ENCODE data around the gene CMKLR1. TPM values are rescaled to one million over a fixed set of nuclear protein-coding genes. Genes with fewer than 3 reads are reported as not detected.

Gene CMKLR1
- total RNA-seq, 1 experiment from 2014 or later: 0.66 TPM

DNA sequence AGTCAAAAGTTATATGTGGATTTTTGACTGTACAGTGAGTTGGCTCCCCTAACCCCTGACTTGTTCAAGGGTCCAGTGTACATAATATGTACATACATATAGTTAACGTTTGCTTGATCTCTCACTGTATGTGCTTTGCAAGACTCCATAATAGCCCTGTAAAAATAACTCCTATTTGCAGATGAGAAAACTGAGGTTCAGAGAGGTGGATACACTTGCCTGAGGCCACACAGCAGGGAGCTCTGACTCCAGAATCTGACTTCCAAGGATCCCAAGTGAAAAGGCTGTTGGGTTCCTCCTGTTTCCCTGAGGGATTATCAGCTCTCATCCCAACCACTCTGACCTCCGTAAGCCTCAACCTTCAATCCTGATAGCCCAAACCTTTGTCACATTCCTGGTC is 41.7 kb downstream of the CMKLR1 start:
- H3K14ac ChIP-seq (ENCODE audit: insufficient read depth, low read length): no peak overlapping the region
- no peak overlapping the region for H3K18ac ChIP-seq (ENCODE audit: insufficient read length, low read depth, low read length)
- no peak overlapping the region for H3T11ph ChIP-seq (ENCODE audit: low read length)
- H4K91ac ChIP-seq (ENCODE audit: insufficient read length, low read depth, low read length): no peak overlapping the region
- no peak overlapping the region for H3K4ac ChIP-seq (ENCODE audit: low read depth, low read length)
- Mint-ChIP-seq H3K9me3 (peaks cover 3% of the 10 kb centered on the region in 2 experiments; a peak in 2 of 5 replicates), H3K27ac (no peak overlapping the region), H3K36me3 (ENCODE audit: insufficient read depth in 1 of 3, low read depth in 3 of 3) (peaks cover 0 to 2% (median 1%) of the 10 kb centered on the region in 3 experiments; a peak in 2 of 7 replicates), H3K4me1 (peaks cover 8 to 12% of the 10 kb centered on the region in 2 experiments), H3K4me3 (no peak overlapping the region), H3K27me3 (ENCODE audit: low read depth) (peaks cover 2% of the 10 kb centered on the region; the same call in 1 of the 2 replicates)
- no peaks in the 10 kb centered on the region for H3K79me1 ChIP-seq (ENCODE audit: insufficient read depth, low read depth, low read length, poor library complexity, severe bottlenecking)
- H2AK5ac ChIP-seq (ENCODE audit: insufficient read length, low read length): no peak overlapping the region
- no peak overlapping the region for H4K8ac ChIP-seq (replicated peaks; ENCODE audit: insufficient read length, low read depth, low read length)
- no peak overlapping the region for H3K23ac ChIP-seq (ENCODE audit: insufficient read length, low read depth, low read length)
- no peaks in the 10 kb centered on the region for H3K4me1 ChIP-seq (ENCODE audit: insufficient read depth, low read length)
- no peak overlapping the region for H2BK15ac ChIP-seq (ENCODE audit: low read depth, low read length)
- H4K5ac ChIP-seq (ENCODE audit: insufficient read length, low read depth, low read length): no peak overlapping the region
- no peak overlapping the region for H2BK5ac ChIP-seq (ENCODE audit: insufficient read length, low read length)
- TF ChIP-seq, protein P1, sequence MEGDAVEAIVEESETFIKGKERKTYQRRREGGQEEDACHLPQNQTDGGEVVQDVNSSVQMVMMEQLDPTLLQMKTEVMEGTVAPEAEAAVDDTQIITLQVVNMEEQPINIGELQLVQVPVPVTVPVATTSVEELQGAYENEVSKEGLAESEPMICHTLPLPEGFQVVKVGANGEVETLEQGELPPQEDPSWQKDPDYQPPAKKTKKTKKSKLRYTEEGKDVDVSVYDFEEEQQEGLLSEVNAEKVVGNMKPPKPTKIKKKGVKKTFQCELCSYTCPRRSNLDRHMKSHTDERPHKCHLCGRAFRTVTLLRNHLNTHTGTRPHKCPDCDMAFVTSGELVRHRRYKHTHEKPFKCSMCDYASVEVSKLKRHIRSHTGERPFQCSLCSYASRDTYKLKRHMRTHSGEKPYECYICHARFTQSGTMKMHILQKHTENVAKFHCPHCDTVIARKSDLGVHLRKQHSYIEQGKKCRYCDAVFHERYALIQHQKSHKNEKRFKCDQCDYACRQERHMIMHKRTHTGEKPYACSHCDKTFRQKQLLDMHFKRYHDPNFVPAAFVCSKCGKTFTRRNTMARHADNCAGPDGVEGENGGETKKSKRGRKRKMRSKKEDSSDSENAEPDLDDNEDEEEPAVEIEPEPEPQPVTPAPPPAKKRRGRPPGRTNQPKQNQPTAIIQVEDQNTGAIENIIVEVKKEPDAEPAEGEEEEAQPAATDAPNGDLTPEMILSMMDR (conservative IDR thresholded peaks at IDR 0.05): no peak
- H2AFZ ChIP-seq (ENCODE audit: low read length): no peak overlapping the region
- no peaks in the 10 kb centered on the region for H3K23me2 ChIP-seq (ENCODE audit: insufficient read length, low read depth, low read length, poor library complexity, severe bottlenecking)
- H2BK120ac ChIP-seq (ENCODE audit: low read depth, low read length, poor library complexity, severe bottlenecking): no peak overlapping the region
- no peak overlapping the region for H3K56ac ChIP-seq (ENCODE audit: insufficient read length, low read depth, low read length)
- no peaks in the 10 kb centered on the region for H3K9me3 ChIP-seq (ENCODE audit: control insufficient read depth, low read depth, low read length)
- no peak overlapping the region for H3K4me2 ChIP-seq (ENCODE audit: insufficient read depth, insufficient read length, low read length)
- no peak overlapping the region for H2BK20ac ChIP-seq (ENCODE audit: low read depth, low read length, poor library complexity, severe bottlenecking)
- no peaks in the 10 kb centered on the region for H3K79me2 ChIP-seq (ENCODE audit: insufficient read depth, low read length)
- no peak overlapping the region for H3K9ac ChIP-seq (ENCODE audit: extremely low read depth, insufficient read length, low read length)
- H3K27ac ChIP-seq (ENCODE audit: insufficient read length, low read depth, low read length): no peak overlapping the region
- no CpG with 5 or more reads among the region's 2 CpGs for WGBS (ENCODE audit: extremely low coverage, insufficient read length, low lambda C conversion rate)
- H2BK12ac ChIP-seq (ENCODE audit: insufficient read length, low read depth, low read length): no peak overlapping the region
- DNase-seq: no peak
- no peaks in the 10 kb centered on the region for H3K27me3 ChIP-seq (ENCODE audit: insufficient read depth, low read length)
- H4K20me1 ChIP-seq (ENCODE audit: control insufficient read depth, insufficient read depth, insufficient read length): no peaks in the 10 kb centered on the region

Measured in H9 (cell line).